Esophagus muscularis mucosa (tissue), 4 donors: ENCODE results near the gene BASP1.

ENCODE experiments used
- EP300 ChIP-seq: sonication (generic); formaldehyde crosslinking; IDR thresholded peaks from one replicate; pipeline ENCODE4 v1.6.1; 2017; ENCODE audit warnings: antibody characterized with exemption
- POLR2A ChIP-seq: fragments of 450-650 bp; IDR thresholded peaks from one replicate; pipeline ENCODE4 v1.6.1; 2017; ENCODE audit warnings: antibody characterized with exemption, moderate library complexity, mild to moderate bottlenecking, low read depth
- POLR2AphosphoS5 ChIP-seq, 2 donors: sonication (generic); formaldehyde crosslinking; IDR thresholded peaks; one replicate each; pipeline ENCODE4 v1.6.1; 2017; ENCODE audit warnings: antibody characterized with exemption in 2 of 2
- TF ChIP-seq, protein P1 (sequence below), 3 experiments: fragments of 200-600 bp in 2 of 3; fragments of 450-650 bp in 1 of 3; sonication (generic) in 2 of 3; IDR thresholded peaks; one replicate each; pipeline ENCODE4 v1.5.1; 2017 to 2019; ENCODE audit warnings: antibody characterized with exemption in 3 of 3, mild to moderate bottlenecking in 2 of 3, moderate library complexity in 1 of 3

- TF ChIP-seq, protein P1, sequence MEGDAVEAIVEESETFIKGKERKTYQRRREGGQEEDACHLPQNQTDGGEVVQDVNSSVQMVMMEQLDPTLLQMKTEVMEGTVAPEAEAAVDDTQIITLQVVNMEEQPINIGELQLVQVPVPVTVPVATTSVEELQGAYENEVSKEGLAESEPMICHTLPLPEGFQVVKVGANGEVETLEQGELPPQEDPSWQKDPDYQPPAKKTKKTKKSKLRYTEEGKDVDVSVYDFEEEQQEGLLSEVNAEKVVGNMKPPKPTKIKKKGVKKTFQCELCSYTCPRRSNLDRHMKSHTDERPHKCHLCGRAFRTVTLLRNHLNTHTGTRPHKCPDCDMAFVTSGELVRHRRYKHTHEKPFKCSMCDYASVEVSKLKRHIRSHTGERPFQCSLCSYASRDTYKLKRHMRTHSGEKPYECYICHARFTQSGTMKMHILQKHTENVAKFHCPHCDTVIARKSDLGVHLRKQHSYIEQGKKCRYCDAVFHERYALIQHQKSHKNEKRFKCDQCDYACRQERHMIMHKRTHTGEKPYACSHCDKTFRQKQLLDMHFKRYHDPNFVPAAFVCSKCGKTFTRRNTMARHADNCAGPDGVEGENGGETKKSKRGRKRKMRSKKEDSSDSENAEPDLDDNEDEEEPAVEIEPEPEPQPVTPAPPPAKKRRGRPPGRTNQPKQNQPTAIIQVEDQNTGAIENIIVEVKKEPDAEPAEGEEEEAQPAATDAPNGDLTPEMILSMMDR (IDR thresholded peaks at IDR 0.05), result no peak
- TF ChIP-seq POLR2A (no peak), POLR2AphosphoS5 (IDR thresholded peaks at IDR 0.05) (no peak), EP300 (no peak)
Observed at GRCh38 chr5:17174965-17175364, 42.5 kb upstream of the BASP1 start.
